Kidney tubule cell (primary cell): ENCODE data around the gene CNPY1.
A peak's percentile ranks its signal among the peaks of the same experiment; 100 is the strongest.
"Not testable (repeated sequence)": the region's sequence is repeated elsewhere in the genome, so short reads cannot be mapped to it uniquely, and the experiment has no call there.

Source experiments
- DNase-seq: peaks from one replicate; pipeline ENCODE4 v3.0.0-alpha.2; 2018; ENCODE audit warnings: low spot score

Gene CNPY1

GRCh38 chr7:155546449-155546848 is at the start of gene CNPY1:
CNPY1 (minus strand) TSS chr7:155546559; CDS start chr7:155545929, 630 bp downstream.
- DNase-seq = not testable (repeated sequence)

DNA sequence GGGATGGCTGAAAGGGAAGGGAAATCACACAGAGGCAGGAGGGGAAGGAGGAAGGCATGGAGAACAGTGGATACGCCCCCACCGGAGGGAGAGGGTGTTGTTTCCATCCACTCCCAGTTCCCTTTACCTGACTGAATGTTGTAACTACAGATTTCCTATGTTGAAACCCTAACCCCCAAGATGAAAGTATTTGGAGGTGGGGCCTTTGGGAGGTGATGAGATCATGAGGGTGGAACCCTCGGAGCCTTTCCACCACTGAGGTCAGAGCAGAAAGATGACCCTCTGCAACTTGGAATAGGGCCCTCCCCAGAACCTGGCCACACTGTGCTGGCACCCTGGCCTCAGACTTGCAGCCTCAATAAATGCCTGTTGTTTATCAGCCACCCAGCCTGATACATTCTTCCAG is 48.6 kb upstream of the CNPY1 start:
- DNase-seq = peak; percentile 23

- no peak for DNase-seq
Observed at GRCh38 chr7:155594163-155594732, 47.9 kb upstream of the CNPY1 start.

DNA sequence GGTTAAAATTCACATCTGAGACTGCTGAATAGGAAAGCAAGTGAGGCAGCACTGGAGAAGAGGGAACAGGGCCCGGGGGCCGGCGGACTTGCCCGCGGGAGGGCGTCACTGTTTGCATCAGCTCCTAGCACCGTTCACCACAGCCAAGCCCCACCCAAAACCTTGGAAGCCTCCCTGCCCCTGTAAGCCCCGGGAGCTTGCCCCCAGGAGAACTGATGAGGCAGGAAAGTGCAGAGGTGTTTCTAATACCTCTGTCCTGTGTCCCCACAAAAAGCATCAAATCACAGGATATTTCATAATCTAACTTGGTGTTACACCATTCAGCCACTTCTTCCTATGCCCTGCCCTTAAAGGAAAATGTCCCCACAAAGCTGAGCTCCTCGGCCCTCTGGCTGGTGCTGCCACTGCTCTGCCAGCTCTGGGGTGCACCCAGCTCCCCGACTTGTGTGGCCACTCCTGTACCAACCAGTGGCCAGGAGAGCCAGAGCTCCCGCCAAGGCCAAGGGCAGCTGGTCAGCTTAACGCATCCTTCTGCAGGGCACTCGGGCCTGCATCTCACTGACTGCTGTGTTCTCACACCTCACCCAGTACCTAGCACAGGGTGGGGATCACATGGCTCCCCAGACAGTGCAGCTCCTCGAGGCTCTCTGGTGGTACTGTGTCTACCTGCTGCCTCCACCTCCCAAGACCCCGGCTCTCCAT is 47.3 kb upstream of the CNPY1 start:
- no peak for DNase-seq

DNA sequence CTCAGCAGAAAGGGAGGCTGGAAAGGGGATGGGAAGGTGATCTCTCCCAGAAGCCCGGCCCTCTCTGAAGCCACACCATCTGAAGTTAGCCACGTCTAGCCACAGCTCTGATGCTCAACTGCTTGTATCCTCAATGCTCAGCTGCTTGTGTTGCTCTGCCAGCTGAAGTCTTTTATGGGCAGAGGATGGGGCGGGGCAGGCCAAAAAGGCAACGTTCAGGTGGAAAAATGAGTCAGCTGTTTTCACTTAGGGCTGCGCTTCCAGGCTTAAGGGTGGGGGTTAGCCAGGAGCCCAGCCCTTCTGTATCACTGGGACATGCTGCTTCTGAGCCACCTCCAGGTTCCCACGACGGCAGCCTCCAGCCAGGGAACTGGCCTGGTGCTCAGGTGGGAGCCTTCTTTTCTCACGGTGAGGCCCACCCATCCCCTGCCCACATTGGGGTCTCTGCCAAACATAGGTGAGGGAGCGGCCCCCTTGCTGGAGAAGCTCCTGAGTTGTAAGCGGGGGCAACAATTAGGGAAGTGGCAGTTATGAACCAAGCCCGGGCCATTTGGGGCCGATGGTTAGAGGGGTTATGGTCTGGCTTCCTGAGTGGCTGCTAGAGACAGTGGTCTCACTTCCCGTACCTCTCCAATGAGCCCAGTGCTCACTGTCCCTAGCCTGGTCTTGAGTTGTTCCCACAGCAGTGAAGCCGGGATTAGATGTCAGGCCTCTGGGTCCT is 44.9 kb upstream of the CNPY1 start:
- no peak for DNase-seq

DNA sequence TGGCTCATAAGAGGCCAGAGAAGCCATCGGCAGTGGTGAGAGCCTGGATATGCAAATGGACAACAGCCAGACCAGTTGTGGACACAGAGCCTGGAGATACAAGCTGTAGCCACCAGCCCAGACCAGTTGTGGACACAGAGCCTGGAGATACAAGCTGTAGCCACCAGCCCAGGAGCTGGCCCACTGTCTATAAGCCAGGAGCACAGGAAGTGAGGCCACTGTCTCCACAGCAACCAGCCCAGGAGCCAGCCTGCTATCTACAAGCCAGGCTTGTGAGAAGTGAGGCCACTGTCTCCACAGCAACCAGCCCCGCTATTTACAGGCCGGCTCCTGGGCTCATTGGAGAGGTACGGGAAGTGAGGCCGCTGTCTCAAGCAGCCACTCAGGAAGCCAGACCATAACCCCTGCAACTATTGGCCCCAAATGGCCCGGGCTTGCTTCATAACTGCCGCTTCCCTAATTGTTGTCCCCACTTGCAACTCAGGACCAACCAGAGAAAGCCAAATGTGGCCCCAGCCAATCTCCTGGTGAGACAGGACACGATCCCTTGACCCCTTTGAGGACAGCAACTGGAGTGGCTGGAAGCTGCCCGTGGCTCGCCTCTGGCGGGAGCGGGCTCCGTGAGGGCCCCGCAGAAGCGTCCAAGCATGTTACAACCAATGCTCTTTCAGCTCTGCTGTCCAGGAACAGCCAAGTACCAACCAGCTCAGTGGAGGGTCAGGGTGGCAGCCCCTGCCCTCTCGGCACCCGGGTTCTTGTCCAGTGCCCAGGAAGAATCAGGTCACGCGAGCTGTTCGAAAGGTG is 44.1 kb upstream of the CNPY1 start:
- peak; percentile 39 for DNase-seq

GRCh38 chr7:155589001-155589980 is 42.9 kb upstream of the CNPY1 start:
- DNase-seq = no peak

- no peak for DNase-seq
Observed at GRCh38 chr7:155588468-155588998, 42.2 kb upstream of the CNPY1 start.

DNA sequence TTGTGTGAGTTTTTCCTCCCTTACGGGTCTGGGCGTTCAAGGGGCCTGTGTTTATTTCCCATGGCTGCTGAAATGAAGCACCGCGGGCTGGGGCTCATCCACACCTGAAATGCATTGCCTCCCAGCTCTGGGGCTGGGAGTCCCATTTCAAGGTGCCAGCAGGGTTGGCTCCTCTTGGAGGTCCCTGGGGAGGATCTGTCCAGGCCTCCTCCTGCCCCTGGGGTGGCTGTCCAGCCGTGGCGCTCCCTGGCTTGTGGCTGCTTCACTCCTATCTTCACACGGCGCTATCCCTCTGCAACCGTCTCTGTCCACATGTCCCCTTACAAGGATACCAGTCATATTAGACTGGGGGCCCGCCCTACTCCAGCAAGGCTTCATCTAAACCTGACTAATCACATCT is 41.1 kb upstream of the CNPY1 start:
- no peak for DNase-seq

DNA sequence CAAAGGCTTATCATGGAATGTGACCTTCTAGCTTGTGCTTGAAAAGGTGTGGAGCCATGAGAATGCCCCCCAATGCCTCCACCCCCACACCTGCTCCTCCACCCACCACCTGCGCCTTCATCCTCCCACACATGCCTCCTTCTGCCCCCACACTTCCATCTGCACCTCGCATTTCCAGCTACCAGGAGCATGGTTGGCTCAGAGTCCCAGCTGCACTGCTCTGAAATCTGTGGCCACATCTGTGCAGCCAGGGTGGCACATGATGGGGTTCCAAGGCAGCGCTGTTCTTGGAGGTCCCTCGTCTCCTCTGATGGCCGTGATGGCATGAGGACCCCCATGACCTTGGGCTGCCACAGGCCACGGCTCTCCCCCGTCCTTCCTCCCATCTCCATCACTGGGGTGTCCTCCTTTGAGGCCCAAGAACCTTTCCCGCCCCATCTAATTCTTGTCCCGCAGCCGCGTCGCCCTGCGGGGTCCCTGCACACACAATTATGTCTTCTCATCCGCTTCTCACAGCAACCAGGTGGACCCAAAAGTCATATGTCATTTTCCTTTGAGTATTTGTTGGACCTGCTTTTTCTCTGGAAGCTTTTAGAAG is 40.6 kb upstream of the CNPY1 start:
- DNase-seq = no peak

- DNase-seq = no peak
Observed at GRCh38 chr7:155585951-155586350, 39.6 kb upstream of the CNPY1 start.

DNA sequence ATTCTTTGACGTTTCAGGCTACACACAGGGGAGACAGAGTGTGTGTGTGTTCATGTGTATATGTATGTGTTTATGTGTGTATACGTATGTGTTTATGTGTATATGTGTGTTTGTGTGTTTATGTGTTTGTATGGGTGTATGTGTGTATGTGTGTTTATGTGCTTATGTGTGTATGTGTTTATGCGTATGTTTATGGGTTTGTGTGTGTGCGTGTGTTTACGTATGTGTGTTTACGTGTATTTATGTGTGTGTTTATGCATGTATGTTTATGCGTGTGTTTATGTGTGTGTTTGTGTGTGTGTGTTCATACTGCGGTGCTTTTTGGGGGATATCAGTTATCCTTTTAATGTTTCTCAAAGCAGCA is 39.2 kb upstream of the CNPY1 start:
- DNase-seq = no peak

DNA sequence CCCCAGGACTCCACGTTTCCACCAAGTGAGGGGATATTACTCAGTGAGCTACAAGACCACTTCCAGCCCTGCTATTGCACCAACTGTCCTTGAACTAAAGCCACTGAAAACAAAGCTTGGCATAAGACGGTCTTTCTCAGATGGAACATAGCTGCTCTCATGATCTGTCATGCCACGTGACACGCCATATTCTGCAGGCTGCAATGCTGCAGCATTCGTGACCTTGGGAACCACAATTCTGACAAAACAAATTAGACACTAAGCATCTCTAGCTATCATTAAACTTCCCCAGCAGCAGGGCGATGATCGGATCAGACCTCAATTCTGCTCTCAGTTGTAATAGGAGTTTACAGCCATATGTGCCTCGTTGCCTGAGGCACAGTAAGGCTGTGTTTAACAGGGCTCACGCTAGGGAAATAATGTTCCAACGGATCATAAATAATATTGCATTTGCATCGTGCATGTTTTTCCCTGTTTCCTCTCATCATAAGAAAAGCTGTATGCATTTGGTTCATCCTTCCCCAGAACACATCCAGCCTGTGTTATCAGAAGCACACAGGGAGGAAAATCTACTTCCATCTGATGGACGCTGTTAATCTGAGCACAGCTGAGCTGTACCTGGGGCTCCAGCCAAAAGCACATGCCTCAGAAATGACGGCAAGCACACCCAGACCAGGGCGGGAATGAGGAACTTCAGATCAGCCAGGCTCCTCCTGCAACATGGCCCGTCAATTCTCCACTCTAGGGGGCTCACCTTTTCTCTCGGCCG is 38.6 kb upstream of the CNPY1 start:
- DNase-seq = peak; percentile 34

GRCh38 chr7:155584261-155584660 is 37.9 kb upstream of the CNPY1 start:
- DNase-seq = no peak

DNA sequence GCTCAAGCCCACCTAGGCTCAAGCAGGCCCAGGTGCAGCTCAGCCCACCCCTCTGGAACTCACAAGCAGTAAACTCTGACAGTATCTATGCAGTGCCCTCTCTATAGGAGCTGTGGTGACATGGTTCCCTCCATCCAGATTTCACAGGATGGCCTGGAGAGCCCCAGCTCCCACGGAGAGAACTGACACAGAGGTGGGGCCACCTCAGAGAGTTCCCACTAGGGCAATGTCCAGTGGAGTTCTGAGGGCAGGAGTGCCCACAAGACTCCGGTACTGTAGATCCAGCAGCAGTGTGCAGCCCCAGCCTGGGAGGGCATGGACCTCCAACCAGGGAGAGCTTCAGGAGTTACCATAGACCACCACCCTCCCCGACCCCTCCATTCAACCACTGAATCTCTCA is 37.3 kb upstream of the CNPY1 start:
- no peak for DNase-seq

DNA sequence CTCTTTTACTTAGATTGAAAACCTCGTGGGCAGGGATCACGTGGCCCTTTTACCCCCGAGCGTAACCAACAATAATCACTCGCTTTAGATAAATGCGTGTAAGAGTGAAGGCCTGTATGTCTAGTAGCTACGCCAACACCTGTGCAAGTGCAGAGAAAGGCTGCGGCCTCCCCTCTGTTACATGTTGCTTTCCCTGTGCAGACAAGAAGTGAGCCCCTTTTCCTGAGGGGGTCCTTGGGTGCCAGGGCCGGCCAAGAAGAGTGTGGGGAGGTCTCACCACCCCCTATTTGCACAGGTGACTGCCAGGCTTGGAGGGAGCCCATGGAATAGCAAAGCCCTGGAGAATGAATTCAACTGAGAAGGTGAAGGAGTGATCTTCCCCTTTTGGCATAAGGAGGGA is 35.6 kb upstream of the CNPY1 start:
- no peak for DNase-seq

DNA sequence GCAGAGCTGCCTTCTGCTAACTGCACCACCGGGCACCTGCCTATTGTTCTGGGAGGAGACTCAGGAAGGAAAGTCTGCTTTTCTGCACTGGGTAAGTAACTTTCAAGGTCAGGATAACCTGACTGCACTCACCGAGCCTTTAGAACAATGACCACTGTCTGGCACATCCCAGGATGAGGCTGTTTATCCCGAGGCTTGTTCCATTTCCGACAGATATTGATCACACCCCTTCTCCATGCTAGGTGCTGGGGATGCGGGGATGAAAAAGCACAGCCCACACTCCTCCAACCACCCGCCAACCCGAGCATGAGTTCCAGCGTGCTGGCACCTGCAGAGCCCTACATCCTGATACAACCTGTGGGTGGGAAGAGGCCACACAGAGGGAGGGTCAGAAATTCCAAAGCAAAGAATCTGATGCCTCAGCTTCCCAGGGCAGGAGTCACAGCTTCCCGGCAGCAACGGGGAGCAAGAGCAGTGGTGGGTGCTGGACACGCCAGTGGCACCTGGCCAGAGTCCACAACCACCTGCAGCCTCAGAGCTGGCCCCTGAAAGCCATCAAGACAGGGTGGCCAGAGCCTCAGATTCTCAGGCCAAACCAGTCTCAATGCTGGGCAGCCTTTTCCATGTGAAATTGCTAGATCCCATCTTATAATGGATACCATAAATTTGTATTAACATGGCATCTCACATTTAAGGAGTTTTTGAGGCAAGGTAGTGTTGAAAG is 34.9 kb upstream of the CNPY1 start:
- DNase-seq = peak; percentile 14

GRCh38 chr7:155580367-155580766 is 34.0 kb upstream of the CNPY1 start:
- peak; percentile 10 for DNase-seq

- DNase-seq = no peak
Observed at GRCh38 chr7:155579565-155579964, 33.2 kb upstream of the CNPY1 start.
